HEK293T (cell line): Measurements from ENCODE around the gene CUL7.
A peak's percentile ranks its signal among the peaks of the same experiment; 100 is the strongest.

Source experiments
- CTCF ChIA-PET: fragments of 350-600 bp; formaldehyde crosslinking; extraction: SDS; loops from one replicate; lab custom pipeline; 2021; ENCODE audit warnings: antibody characterized with exemption, inconsistent platforms; lab: Yijun Ruan, JAX
- POLR2A ChIA-PET: fragments of 350-600 bp; formaldehyde crosslinking; extraction: SDS; loops from one replicate; lab custom pipeline; 2020; ENCODE audit warnings: antibody characterized with exemption, inconsistent platforms; lab: Yijun Ruan, JAX
- DNase-seq: peaks from one replicate; pipeline ENCODE4 v3.0.0; 2012; ENCODE audit warnings: mixed read lengths; ENCODE audit errors: extremely low spot score
- ARNT ChIP-seq: fragments of 450-650 bp; IDR thresholded peaks from 2 replicates; pipeline ENCODE4 v1.6.1; 2017; ENCODE audit warnings: mild to moderate bottlenecking
- BHLHE40 ChIP-seq: fragments of 450-650 bp; IDR thresholded peaks from 2 replicates; pipeline ENCODE4 v1.6.1; 2016; ENCODE audit warnings: mild to moderate bottlenecking, moderate library complexity, borderline replicate concordance
- CTBP1 ChIP-seq: fragments of 450-650 bp; IDR thresholded peaks from 2 replicates; pipeline ENCODE4 v1.6.1; 2016; ENCODE audit warnings: borderline replicate concordance
- ELF4 ChIP-seq: fragments of 450-650 bp; IDR thresholded peaks from 2 replicates; pipeline ENCODE4 v1.6.1; 2017; ENCODE audit warnings: antibody characterized with exemption
- FOXA1 ChIP-seq: fragments of 450-650 bp; IDR thresholded peaks from 2 replicates; pipeline ENCODE4 v1.6.1; 2016; ENCODE audit warnings: mild to moderate bottlenecking
- FOXK2 ChIP-seq: fragments of 450-650 bp; IDR thresholded peaks from 2 replicates; pipeline ENCODE4 v1.6.1; 2016; ENCODE audit warnings: mild to moderate bottlenecking
- FOXM1 ChIP-seq: fragments of 450-650 bp; IDR thresholded peaks from 2 replicates; pipeline ENCODE4 v1.6.1; 2017; ENCODE audit warnings: mild to moderate bottlenecking, borderline replicate concordance
- HDGF ChIP-seq: fragments of 450-650 bp; IDR thresholded peaks from 2 replicates; pipeline ENCODE4 v1.6.1; 2017; ENCODE audit warnings: antibody characterized with exemption, borderline replicate concordance
- L3MBTL2 ChIP-seq: fragments of 450-650 bp; conservative IDR thresholded peaks from 2 replicates; pipeline ENCODE4 v1.6.1; 2016; ENCODE audit warnings: mild to moderate bottlenecking
- LEF1 ChIP-seq: fragments of 450-650 bp; IDR thresholded peaks from 2 replicates; pipeline ENCODE4 v1.6.1; 2017; ENCODE audit warnings: mild to moderate bottlenecking, borderline replicate concordance
- NFRKB ChIP-seq: fragments of 450-650 bp; IDR thresholded peaks from 2 replicates; pipeline ENCODE4 v1.6.1; 2016; ENCODE audit warnings: mild to moderate bottlenecking, moderate library complexity
- SP1 ChIP-seq: fragments of 450-650 bp; IDR thresholded peaks from 2 replicates; pipeline ENCODE4 v1.6.1; 2017
- SUZ12 ChIP-seq: fragments of 450-650 bp; IDR thresholded peaks from 2 replicates; pipeline ENCODE4 v1.6.1; 2016; ENCODE audit warnings: mild to moderate bottlenecking
- TARDBP ChIP-seq: fragments of 450-650 bp; IDR thresholded peaks from 2 replicates; pipeline ENCODE4 v1.6.1; 2016
- ZNF384 ChIP-seq: fragments of 450-650 bp; IDR thresholded peaks from 2 replicates; pipeline ENCODE4 v1.6.1; 2016
- TF ChIP-seq, protein P1 (sequence below): fragments of 450-650 bp; IDR thresholded peaks from 2 replicates; pipeline ENCODE4 v1.6.1; 2016

Gene CUL7

DNA sequence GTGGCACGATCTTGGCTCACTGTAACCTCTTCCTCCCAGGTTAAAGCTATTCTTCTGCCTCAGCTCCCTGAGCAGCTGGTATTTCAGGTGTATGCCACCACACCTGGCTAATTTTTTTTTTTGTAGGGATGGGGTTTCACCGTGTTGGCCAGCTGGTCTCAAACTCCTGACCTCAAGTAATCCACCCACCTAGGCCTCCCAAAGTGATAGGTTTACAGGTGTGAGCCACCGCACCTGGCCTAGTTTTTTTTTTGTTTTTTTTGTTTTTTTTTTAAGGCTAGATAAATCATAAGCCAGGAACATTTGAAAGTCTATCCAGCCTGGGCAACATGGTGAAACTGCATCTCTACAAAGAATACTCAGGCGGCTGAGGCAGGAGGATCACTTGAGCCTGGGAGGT lies 21.3 kb downstream of the CUL7 start:
- no peak for DNase-seq
- no peak for TF ChIP-seq FOXK2
- TF ChIP-seq, protein P1, sequence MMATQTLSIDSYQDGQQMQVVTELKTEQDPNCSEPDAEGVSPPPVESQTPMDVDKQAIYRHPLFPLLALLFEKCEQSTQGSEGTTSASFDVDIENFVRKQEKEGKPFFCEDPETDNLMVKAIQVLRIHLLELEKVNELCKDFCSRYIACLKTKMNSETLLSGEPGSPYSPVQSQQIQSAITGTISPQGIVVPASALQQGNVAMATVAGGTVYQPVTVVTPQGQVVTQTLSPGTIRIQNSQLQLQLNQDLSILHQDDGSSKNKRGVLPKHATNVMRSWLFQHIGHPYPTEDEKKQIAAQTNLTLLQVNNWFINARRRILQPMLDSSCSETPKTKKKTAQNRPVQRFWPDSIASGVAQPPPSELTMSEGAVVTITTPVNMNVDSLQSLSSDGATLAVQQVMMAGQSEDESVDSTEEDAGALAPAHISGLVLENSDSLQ, result no peak
- no peak for TF ChIP-seq ARNT
- no peak for TF ChIP-seq FOXA1
- TF ChIP-seq L3MBTL2, result no peak
- TF ChIP-seq BHLHE40, result no peak
- TF ChIP-seq NFRKB, result no peak
- TF ChIP-seq HDGF, result no peak
- no peak for TF ChIP-seq SUZ12
- no peak for TF ChIP-seq TARDBP
- no peak for TF ChIP-seq SP1
- TF ChIP-seq ZNF384, result no peak
- TF ChIP-seq CTBP1, result no peak
- no peak for TF ChIP-seq LEF1
- TF ChIP-seq FOXM1, result no peak
- no peak for TF ChIP-seq ELF4
- ChIA-PET CTCF (no interaction called here), POLR2A (interaction anchor here (1.2 kb wide), 1 partner anchor 11 kb away, joined by 3 read pairs; the partner anchor contains the start of gene RRP36)

DNA sequence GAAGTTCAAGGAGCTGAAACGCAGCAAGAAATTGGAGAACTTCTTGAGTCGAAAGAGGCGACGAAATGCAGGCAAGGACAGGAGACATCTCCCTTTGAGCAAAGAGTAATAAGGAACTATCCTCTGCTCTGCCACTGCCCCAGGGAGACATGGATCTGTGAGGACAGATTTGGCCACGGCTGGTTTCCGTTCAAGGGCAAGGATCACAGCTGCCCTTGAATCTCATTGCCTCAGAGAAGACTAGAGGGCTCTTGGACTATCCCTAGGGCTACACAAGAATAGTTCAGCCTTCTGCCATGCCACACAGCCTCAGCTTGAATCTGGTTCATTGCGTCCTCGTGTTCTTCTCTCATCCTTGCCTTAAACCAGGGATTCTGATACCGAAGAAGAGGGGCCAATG lies 24.5 kb downstream of the CUL7 start:
- ChIA-PET POLR2A (interaction anchor here (1.4 to 1.7 kb wide), 3 partner anchors 8 to 25 kb away, joined by 5 to 6 read pairs (median 5); partner anchors contain the start of genes CUL7, KLHDC3 and RRP36), CTCF (no interaction called here)
- no peak for DNase-seq
- TF ChIP-seq SP1 (no peak), FOXM1 (no peak), BHLHE40 (no peak), FOXA1 (no peak), NFRKB (no peak), CTBP1 (no peak), TARDBP (no peak), ELF4 (no peak)
- TF ChIP-seq, protein P1, result no peak

DNA sequence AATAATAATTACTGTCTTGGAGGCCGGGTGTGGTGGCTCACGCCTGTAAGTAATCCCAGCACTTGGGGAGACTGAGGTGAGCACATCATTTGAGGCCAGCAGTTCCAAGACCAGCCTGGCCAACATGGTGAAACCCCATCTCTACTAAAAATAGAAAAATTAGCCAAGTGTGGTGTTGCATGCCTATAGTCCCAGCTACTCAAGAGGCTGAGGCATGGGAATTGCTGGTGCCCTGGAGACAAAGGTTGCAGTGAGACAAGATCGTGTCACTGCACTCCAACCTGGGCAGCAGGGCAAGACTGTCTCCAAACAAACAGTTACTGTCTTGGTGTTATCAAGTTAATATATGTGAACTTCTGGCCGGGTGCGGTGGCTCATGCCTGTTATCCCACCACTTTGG lies 27.3 kb downstream of the CUL7 start:
- ChIA-PET CTCF (no interaction called here), POLR2A (interaction anchor here (4.1 kb wide), 1 partner anchor 11 kb away, joined by 30 read pairs; the partner anchor contains the start of genes KLHDC3 and MEA1)
- TF ChIP-seq SUZ12 (no peak), BHLHE40 (no peak), TARDBP (no peak), ZNF384 (no peak), NFRKB (no peak), ELF4 (no peak), FOXA1 (no peak), LEF1 (no peak)
- TF ChIP-seq, protein P1, result no peak
- no peak for DNase-seq

DNA sequence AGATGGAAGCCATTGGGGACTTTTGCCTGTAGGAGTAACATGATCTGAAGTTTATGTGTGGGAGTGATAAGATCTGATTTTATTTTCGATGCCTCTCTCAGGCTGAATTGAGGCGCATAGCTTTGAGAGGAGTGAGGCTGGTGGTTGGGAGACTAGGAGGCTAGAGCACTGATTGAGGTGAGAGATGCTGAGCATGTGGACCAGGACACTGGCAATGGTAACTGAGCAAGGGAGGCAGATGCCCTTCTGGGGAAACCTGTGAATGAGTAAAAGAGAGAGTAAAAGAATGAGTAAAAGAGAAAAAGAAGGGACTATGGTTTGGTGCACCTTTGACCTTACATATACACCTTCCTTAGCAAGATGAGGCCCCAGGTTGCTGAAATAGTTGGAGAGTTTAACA lies 29.2 kb downstream of the CUL7 start:
- DNase-seq, result no peak
- TF ChIP-seq TARDBP, result no peak
- no peak for TF ChIP-seq FOXA1
- TF ChIP-seq SP1, result no peak
- TF ChIP-seq ELF4, result no peak
- TF ChIP-seq FOXM1, result no peak
- no peak for TF ChIP-seq L3MBTL2
- no peak for TF ChIP-seq NFRKB
- no peak for TF ChIP-seq LEF1
- no peak for TF ChIP-seq FOXK2
- TF ChIP-seq ZNF384, result no peak
- no peak for TF ChIP-seq ARNT
- TF ChIP-seq HDGF, result no peak
- CTCF ChIA-PET, result no interaction called here
- POLR2A ChIA-PET, result interaction anchor here (1.2 to 4.1 kb wide), 3 partner anchors 9 to 41 kb away, joined by 3 to 30 read pairs (median 4); partner anchors contain the start of genes KLHDC3 and MEA1

DNA sequence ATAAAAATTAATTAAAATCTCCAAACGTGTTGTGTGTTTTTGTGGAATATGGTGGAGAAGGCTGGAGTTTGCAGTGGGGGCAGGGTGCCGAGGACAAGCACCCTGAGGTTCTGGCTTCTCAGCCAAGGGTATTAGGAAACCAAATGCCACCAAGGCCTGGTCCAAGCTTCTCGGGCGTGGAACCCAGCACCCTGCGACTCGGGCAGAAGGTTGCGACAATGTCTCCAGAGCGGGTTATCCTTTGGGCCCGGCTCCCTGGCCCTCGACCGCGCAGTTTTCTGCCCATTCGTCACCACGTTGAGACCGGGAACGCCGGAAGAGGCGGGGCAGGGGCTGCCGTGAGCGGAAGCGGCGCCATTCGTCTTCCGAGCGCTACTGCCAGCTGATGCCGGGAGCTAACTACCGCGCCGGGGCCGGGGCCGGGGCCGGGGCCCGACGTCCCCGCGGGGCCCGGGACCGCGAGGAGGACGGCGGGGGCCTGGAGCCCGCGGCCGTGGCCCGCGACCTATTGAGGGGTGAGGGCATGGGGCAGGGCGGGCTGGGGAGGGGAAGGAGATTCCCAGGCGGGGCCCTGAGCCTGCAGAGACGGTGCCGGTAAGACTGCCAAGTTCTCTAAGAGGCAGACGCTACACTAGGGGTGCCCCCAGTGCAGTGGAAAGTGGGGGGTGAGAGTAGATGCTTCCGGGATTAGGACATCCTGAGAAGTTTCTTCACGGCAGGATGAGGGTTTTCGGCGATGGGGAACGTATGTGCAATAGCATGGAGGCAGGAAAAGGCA lies 32.2 kb downstream of the CUL7 start, which contains the start of gene RRP36:
RRP36 (plus strand) TSS at position 354 of the 778 bp plus-strand sequence; CDS start at position 386, 32 bp downstream.
- POLR2A ChIA-PET, result interaction anchor here (1.0 to 2.8 kb wide), 15 partner anchors 7 to 142 kb away, joined by 3 to 26 read pairs (median 6); partner anchors contain the start of genes CNPY3, CUL7, KLC4 and KLHDC3
- TF ChIP-seq FOXK2 (no peak), NFRKB (no peak), SUZ12 (no peak), CTBP1 (no peak), ZNF384 (no peak), L3MBTL2 (peak; percentile 70), HDGF (no peak), LEF1 (no peak), SP1 (no peak), TARDBP (no peak), FOXM1 (no peak), ELF4 (no peak), FOXA1 (no peak), ARNT (no peak), BHLHE40 (no peak)
- TF ChIP-seq, protein P1, result peak; percentile 72
- DNase-seq, result peak; percentile 85
- CTCF ChIA-PET, result interaction anchor here (0.6 to 0.7 kb wide), 2 partner anchors 29 to 56 kb away, joined by 3 read pairs; no protein-coding TSS in a partner anchor
